Activated CD4-positive, alpha-beta T cell treated with anti-CD3 and anti-CD28 coated beads, Interleukin-2, amount 50 U/mL, for 48 hours (primary cell): ENCODE data around the gene MTMR4.
"Not testable (repeated sequence)": the region's sequence is repeated elsewhere in the genome, so short reads cannot be mapped to it uniquely, and the experiment has no call there.

Experiments
- DNase-seq, 2 experiments: peaks; one replicate each; pipeline ENCODE4 v3.0.0-alpha.2; 2020

The MTMR4 gene

GRCh38 chr17:58521680-58522079, 7.2 kb upstream of the MTMR4 start:
- no peak for DNase-seq

GRCh38 chr17:58520843-58521430, 6.5 kb upstream of the MTMR4 start:
- DNase-seq = peak in 1 of 2 experiments; percentile 16

GRCh38 chr17:58517928-58518609, 3.6 kb upstream of the MTMR4 start:
- DNase-seq = peak; percentile 99 to 100

- DNase-seq = no peak
These were observed 3.0 kb upstream of the MTMR4 start for GRCh38 chr17:58517378-58517927.

GRCh38 chr17:58516644-58517377, 2.4 kb upstream of the MTMR4 start:
- DNase-seq = no peak

GRCh38 chr17:58515286-58515685, 848 bp upstream of the MTMR4 start:
- no peak for DNase-seq

GRCh38 chr17:58514770-58515157, 326 bp upstream of the MTMR4 start:
- DNase-seq = no peak

- DNase-seq = peak; percentile 30 to 40
These were observed 1.0 kb downstream of the MTMR4 start for GRCh38 chr17:58513267-58513964.

- no peak for DNase-seq
These were observed 4.4 kb downstream of the MTMR4 start for GRCh38 chr17:58510075-58510474.

GRCh38 chr17:58508341-58509067, 5.9 kb downstream of the MTMR4 start:
- DNase-seq = no peak

GRCh38 chr17:58507123-58507634, 7.3 kb downstream of the MTMR4 start:
- no peak for DNase-seq

GRCh38 chr17:58506354-58507080, 7.9 kb downstream of the MTMR4 start:
- no peak for DNase-seq

GRCh38 chr17:58504826-58505351, 9.5 kb downstream of the MTMR4 start:
- no peak for DNase-seq

GRCh38 chr17:58503866-58504265, 10.6 kb downstream of the MTMR4 start:
- DNase-seq = no peak

GRCh38 chr17:58503134-58503533, 11.3 kb downstream of the MTMR4 start:
- DNase-seq = not testable (repeated sequence)

- no peak for DNase-seq
These were observed 13.0 kb downstream of the MTMR4 start for GRCh38 chr17:58501451-58501850.

- no peak for DNase-seq
These were observed 16.1 kb downstream of the MTMR4 start for GRCh38 chr17:58498177-58498828.

GRCh38 chr17:58493506-58493905, 20.9 kb downstream of the MTMR4 start:
- DNase-seq = no peak

GRCh38 chr17:58492238-58493121, 22.0 kb downstream of the MTMR4 start:
- no peak for DNase-seq
